Measurements from ENCODE around the gene RPL10A. TPM values are rescaled to one million over a fixed set of nuclear protein-coding genes. Genes with fewer than 3 reads are reported as not detected.
A peak's percentile ranks its signal among the peaks of the same experiment; 100 is the strongest.

Gene RPL10A
- total and polyA plus RNA-seq, 2 of the 8 experiments (the other 6 are each of a cell fraction or from before 2014, with no cell fraction given): 1,893 to 2,948 TPM

GRCh38 chr6:35490821-35491557, 22.8 kb downstream of the RPL10A start:
- H4K20me1 ChIP-seq (replicated peaks in 1 of 2; ENCODE audit: control insufficient read depth in 1 of 2, insufficient read depth in 2 of 2, low read length in 2 of 2): peaks cover 15 to 29% of the 10 kb centered on the region in 2 experiments
- no peak overlapping the region for H2BK120ac ChIP-seq (replicated peaks; ENCODE audit: low read depth, low read length)
- H4K8ac ChIP-seq (ENCODE audit: extremely low read depth, insufficient read depth, low read length): peak overlapping the region; percentile 71
- H3K4me3 ChIP-seq (ENCODE audit: extremely low read depth in 1 of 4, insufficient read depth in 2 of 4, low read depth in 3 of 4, low read length in 4 of 4): peak overlapping the region; percentile 21 to 56 (median 44); a peak in 6 of 8 replicates
- no peak for TF ChIP-seq CTBP2 (IDR thresholded peaks at IDR 0.05; ENCODE audit: borderline replicate concordance, insufficient read depth, insufficient read length, low read length)
- peak; percentile 17 for TF ChIP-seq TAF7 (optimal IDR thresholded peaks at IDR 0.05; ENCODE audit: borderline replicate concordance, low read depth, low read length)
- no peak for TF ChIP-seq GABPA (IDR thresholded peaks at IDR 0.05; ENCODE audit: borderline replicate concordance, insufficient read depth, low read length)
- TF ChIP-seq EZH2 (IDR thresholded peaks at IDR 0.05; ENCODE audit: low read depth, low read length, severe bottlenecking): no peak
- no peak for TF ChIP-seq SUZ12 (IDR thresholded peaks at IDR 0.05; ENCODE audit: low read length)
- TF ChIP-seq RBBP5 (IDR thresholded peaks at IDR 0.05; ENCODE audit: borderline replicate concordance, low read depth, low read length): no peak
- TF ChIP-seq ASH2L (IDR thresholded peaks at IDR 0.05; ENCODE audit: low read length): no peak
- TF ChIP-seq RAD21 (IDR thresholded peaks at IDR 0.05 in 1 of 2, conservative IDR thresholded peaks at IDR 0.05 in 1 of 2; ENCODE audit: low read depth in 2 of 2, low read length in 2 of 2): no peak
- no peak overlapping the region for H2AFZ ChIP-seq (ENCODE audit: low read length)
- peak overlapping the region; percentile 87; the same call in 1 of the 2 replicates for H2AK5ac ChIP-seq (ENCODE audit: low read depth, low read length)
- peak overlapping the region; percentile 80 for H3K4ac ChIP-seq (replicated peaks; ENCODE audit: insufficient read length, low read depth, low read length)
- no peak for FAIRE-seq
- ChIA-PET CTCF (ENCODE audit: partially characterized antibody) (interaction anchor here (0.6 to 1.8 kb wide), 8 partner anchors 9 to 1634 kb away, joined by 3 to 9 read pairs (median 4); partner anchors contain the start of gene RPL10A), POLR2A (ENCODE audit: partially characterized antibody) (interaction anchor here (1.3 to 37.6 kb wide), 5 partner anchors 2 to 248 kb away, joined by 3 to 1319 read pairs (median 6); partner anchors contain the start of genes RPL10A and TEAD3)
- H3K23ac ChIP-seq (ENCODE audit: insufficient read length): no peak overlapping the region
- no peak overlapping the region for H3K27ac ChIP-seq (ENCODE audit: low read depth, low read length)
- peak overlapping the region in 3 of 4 experiments; percentile 7 to 29 (median 13); a peak in 2 of 7 replicates for H3K9ac ChIP-seq (replicated peaks in 1 of 4; ENCODE audit: extremely low read depth in 1 of 4, low read depth in 3 of 4, low read length in 3 of 4)
- WGBS, 2 experiments (ENCODE audit: extremely low coverage in 1 of 2, insufficient coverage in 1 of 2, insufficient read length in 1 of 2, insufficient replicate concordance in 2 of 2, low coverage in 1 of 2, low lambda C conversion rate in 2 of 2, missing lambda C conversion rate in 1 of 2): 22% methylated on average over 4 of the region's 8 CpGs; no CpG with 5 or more reads in 1 of the 2 experiments
- H4K91ac ChIP-seq (replicated peaks; ENCODE audit: insufficient read length, low read length): peak overlapping the region; percentile 97
- DNase-seq (ENCODE audit: low read depth in 1 of 2, low spot score in 2 of 2): no peak
- H3K4me1 ChIP-seq (replicated peaks in 1 of 4; ENCODE audit: control insufficient read depth in 3 of 4, insufficient read depth in 4 of 4, low read length in 3 of 4): peaks cover 36 to 79% (median 66%) of the 10 kb centered on the region in 4 experiments
- H2BK15ac ChIP-seq (ENCODE audit: low read length): peak overlapping the region; percentile 46; the same call in 1 of the 2 replicates
- H3K14ac ChIP-seq (ENCODE audit: insufficient read length): no peak overlapping the region
- H3K36me3 ChIP-seq (ENCODE audit: control insufficient read depth in 2 of 4, insufficient read depth in 4 of 4, low read length in 3 of 4): no peaks in the 10 kb centered on the region
- peak overlapping the region; percentile 100; the same call in 1 of the 2 replicates for H2BK12ac ChIP-seq (ENCODE audit: low read depth, low read length)
- peaks cover 0 to 5% (median 2%) of the 10 kb centered on the region in 4 experiments; a peak in 3 of 7 replicates for H3K27me3 ChIP-seq (replicated peaks in 1 of 4; ENCODE audit: control insufficient read depth in 3 of 4, extremely low read depth in 1 of 4, insufficient read depth in 3 of 4, low read length in 3 of 4)
- peak overlapping the region; percentile 85 to 96 for H3K4me2 ChIP-seq (ENCODE audit: insufficient read depth in 1 of 2, low read depth in 2 of 2, low read length in 2 of 2)
- H3K9me3 ChIP-seq (ENCODE audit: insufficient read depth in 2 of 2, low read depth in 1 of 2, low read length in 1 of 2): no peaks in the 10 kb centered on the region
- peaks cover 0 to 51% of the 10 kb centered on the region in 2 experiments; a peak in 2 of 4 replicates for H3K79me2 ChIP-seq (ENCODE audit: control insufficient read depth in 1 of 2, insufficient read depth in 2 of 2, low read length in 2 of 2)
- H3K56ac ChIP-seq (replicated peaks; ENCODE audit: insufficient read length, low read depth, low read length): no peak overlapping the region
- H3K79me1 ChIP-seq (ENCODE audit: low read depth, low read length): peaks cover 19% of the 10 kb centered on the region
- H3K23me2 ChIP-seq (ENCODE audit: low read depth, low read length): peaks cover 5% of the 10 kb centered on the region
- peak overlapping the region; percentile 100 for H3K18ac ChIP-seq (ENCODE audit: extremely low read depth, low read length)
- H4K5ac ChIP-seq (ENCODE audit: insufficient read length, low read depth, low read length): peak overlapping the region; percentile 75
- H2BK5ac ChIP-seq (ENCODE audit: low read depth, low read length): peak overlapping the region; percentile 99
- H2BK20ac ChIP-seq (ENCODE audit: low read length): peak overlapping the region; percentile 66; the same call in 1 of the 2 replicates

All from H1 (cell line).